ENCODE measurements around the gene RGS17.
A peak's percentile ranks its signal among the peaks of the same experiment; 100 is the strongest.
"Not testable (repeated sequence)": the region's sequence is repeated elsewhere in the genome, so short reads cannot be mapped to it uniquely, and the experiment has no call there.

The RGS17 gene

DNA sequence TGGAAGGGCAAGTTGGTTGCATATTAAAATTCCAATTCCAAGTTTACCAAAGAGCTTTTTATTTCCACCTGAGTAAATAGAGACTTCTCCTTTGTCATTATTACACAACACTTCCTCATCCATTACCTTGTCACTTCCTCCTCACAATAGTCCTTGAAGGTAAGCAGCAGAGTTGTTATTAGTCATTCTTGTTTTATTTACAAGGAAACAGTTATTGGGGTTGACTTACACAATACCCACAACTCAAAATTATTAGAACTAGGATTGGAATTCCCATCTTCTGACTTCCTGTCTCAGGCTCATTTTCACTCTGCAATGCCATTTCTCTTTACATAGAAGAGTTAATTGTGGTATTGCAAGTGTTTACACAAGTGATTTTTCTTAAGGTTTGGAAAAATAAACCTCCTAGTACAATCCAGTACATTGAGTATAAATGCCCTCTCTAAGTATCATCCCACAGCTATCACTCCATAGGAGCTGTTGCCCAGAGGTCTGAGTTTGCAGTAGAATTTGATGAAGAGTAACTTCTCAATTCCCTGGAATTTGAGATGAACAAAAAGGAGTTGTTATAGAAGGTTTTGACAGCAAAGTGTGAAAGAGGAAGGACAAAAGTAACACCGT lies 99.6 kb downstream of the RGS17 start:
- no peak for DNase-seq (ENCODE audit: low read depth)

DNA sequence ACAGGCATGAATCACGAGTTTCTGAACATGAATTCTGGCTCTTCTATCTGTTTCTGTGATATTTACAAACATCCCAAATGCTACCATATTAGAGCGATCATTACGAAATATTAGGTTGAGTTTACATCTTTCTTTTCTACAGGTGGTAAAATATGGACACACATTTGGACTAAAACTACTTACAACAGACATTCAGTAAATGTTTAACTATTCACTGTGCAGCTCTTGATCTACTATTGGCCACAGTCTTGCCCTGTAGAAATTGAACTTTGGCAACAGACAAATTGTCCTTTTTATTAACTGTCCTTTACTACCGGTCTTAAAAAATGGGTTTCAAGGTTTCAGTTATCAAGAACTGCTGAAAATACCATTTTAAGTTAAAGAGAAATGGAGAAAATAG lies 102.1 kb downstream of the RGS17 start:
- no peak for DNase-seq (ENCODE audit: low read depth)

DNA sequence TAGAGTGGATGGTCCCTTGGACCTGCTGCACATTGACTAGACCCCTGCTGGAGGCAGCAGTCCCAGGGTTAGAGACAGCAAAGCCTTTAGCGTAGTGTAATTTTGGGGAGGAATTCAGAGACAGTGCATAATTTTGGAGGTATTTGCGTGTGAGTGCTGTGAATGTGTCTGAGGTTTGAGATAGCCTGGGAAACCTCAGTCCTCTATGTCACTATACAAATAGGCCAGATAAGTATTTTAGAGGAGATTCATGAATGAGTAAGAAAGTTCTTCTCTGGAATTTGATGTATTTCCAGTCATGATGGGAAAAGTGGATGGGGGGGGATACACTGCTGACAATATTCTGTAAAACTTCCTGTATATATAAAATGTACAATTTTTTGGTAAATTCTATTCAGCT lies 102.8 kb downstream of the RGS17 start:
- no peak for DNase-seq (ENCODE audit: low read depth)

DNA sequence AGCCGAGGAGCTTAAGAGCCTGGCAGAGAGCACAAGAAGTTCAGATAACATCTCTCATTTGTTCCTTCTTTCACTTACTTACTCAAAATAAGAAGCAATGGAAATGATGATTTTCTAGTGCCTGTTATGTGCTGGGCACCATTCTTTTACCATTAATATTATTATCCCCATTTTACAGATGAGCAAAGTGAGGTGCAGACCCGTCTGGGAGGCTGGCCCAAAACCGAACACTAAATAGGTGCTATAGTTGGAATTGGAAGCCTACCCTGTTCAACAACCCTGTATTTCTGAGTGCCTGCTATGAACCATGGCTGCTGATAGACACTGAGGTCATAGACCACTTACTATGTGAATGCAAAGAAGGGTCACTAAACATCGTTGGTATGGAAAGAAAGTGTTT lies 103.6 kb downstream of the RGS17 start:
- DNase-seq (ENCODE audit: low read depth): no peak

DNA sequence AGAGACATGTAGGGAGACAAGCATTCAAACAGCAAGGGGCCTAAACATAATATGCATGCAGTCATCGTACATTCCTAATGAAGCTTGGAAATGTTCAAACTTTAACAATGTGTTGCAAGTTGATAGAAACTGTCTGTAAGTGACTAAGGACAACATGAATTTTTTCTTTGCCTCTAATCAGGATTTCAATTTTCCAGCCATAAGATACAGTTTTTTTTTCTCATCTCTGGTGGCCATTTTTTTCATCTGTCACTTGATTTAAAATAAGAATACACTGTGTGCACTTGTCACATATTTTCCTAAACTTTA lies 106.4 kb downstream of the RGS17 start:
- DNase-seq (ENCODE audit: low read depth): no peak

DNA sequence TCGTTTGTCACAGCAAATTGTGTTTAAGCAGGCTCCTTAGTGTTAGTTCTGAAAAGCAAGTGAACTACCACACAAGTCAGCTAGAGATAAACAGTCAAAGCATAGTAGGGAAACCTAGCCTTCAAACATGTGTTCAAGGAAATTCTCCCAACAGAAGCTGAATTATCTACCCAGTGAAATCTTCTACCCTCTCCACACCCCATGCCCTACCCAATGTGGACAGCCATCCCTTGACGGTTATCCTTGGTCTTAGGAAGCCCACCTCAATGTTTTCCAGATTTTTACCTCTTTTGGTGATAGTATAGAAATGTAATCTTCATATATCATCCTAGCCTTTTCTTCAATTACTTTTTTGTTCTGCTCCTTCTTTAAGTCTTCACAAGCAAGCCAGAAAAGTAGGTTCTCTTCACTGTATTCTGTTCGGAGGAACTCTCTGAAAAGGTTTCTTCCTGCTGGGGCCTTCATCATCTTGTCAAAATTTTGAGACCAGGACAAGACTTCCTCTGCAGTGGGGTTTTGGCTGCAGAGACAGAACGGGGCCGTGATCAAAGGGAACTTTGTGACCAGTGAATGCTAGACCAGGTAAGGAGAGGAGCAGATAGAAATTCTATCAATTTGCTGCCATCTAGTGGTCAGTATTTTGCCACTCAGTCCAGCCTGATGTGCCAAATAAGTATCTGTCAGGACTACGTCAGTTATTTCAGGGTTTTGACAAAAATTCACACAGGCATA lies 106.9 kb downstream of the RGS17 start:
- no peak for DNase-seq (ENCODE audit: low read depth)

DNA sequence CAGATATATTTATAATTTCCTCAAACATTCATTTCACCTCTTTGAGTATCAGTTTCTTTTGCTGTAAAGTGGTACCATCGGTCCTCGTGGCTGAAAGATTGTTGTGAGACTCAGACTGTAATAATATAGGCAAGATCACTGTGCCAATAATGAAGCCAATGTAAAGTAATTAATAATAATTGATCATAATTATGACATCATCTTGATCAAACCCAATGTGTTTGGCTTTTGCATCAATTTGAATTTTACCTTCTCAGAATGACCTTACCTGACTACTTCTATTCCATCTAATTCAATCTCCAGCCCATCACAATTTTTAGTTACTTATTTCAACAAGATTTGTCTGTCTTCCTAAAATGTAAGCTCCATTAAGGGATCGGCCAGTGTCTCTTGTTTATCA lies 112.7 kb downstream of the RGS17 start:
- DNase-seq (ENCODE audit: low read depth): no peak

DNA sequence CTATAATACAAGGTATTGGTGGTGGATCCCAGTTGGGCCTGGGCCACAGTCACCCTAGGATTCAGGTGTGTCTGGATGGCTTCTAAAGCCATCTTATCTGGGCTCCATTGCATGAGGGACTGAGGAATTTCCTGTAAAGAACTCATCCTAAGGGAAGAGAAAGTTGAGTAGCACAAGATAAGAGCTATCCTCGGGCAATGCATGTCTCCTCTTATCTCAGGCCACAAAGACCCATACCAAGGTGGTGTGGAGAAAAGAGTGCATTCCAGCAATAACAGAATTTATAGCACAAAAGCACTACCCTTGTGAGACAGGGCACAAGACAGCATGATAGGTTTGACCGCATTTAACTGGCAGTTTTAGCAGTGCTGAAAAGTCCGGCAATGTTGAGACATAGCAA lies 114.2 kb downstream of the RGS17 start:
- no peak for DNase-seq (ENCODE audit: low read depth)

DNA sequence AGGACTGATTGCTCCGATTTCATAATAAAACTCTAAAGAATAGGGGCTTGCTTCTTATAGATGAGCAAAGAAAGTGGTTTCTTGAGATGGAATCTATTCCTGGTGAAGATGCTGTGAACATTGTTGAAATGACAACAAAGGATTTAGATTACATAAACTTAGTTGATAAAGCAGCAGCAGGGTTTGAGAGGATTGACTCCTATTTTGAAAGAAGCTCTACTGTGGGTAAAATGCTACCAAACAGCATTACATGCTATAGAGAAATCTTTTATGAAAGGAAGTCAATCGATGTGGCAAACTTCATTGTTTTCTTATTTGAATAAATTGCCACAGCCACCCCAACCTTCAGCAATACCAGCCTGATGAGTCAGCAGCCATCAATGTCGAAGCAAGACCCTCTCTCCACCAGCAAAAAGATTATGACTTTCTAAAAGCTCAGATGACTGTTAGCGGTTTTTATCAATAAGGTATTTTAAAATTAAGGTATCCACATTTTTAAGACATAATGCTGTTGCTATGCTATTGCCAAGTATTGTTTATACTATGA lies 115.9 kb downstream of the RGS17 start:
- no peak for DNase-seq (ENCODE audit: low read depth)

DNA sequence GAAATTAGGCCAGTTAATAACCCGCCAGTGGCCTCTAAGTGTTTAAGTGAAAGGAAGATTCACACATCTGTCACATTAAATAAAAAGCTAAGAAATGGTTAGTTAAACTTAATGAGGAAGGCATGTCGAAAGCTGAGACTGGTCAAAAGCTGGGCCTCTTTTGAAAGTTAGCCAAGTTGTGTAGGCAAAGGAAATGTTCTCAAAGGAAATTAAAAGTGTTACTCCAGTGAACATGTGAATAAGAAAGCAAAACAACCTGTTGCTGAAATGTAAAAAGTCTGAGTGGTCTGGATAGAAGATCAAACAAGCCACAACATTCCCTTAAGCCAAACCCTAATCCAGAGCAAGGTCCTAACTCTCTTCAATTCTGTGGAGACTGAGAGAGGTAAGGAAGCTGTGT lies 117.6 kb downstream of the RGS17 start:
- DNase-seq (ENCODE audit: low read depth): no peak

DNA sequence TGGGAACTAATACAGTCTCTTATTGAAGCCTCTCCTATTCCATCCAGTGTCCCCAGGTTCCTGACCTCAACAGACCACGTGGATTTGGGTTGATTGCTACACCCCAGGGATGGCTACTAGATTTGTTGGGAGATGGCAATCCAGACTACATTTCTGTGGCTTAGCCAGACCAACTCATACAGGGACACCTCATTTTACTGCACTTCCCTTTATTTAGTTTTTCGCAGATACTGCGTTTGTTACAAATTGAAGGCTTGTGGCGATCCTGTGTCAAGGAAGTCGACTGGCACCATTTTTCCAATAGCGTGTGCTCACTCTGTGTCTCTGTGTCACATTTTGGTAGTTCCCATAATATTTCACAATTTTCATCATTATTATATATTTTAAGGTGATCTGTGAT lies 118.2 kb downstream of the RGS17 start:
- DNase-seq (ENCODE audit: low read depth): no peak

DNA sequence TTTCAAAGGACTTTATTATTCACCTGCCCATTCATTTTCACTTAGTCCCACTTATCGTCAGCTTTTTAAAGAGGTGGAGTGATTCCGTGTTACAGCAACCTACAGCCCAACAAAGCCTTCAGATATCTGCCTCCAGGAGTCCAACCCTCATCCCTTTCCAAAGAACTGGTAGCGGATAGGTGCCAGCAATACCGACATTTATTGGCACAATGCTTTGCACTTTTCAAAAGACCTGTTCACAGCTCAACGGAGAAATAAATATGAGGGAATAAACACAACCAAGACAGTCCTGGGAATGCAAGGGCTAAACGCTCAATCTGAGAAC lies 127.8 kb downstream of the RGS17 start:
- DNase-seq (ENCODE audit: low read depth): no peak

DNA sequence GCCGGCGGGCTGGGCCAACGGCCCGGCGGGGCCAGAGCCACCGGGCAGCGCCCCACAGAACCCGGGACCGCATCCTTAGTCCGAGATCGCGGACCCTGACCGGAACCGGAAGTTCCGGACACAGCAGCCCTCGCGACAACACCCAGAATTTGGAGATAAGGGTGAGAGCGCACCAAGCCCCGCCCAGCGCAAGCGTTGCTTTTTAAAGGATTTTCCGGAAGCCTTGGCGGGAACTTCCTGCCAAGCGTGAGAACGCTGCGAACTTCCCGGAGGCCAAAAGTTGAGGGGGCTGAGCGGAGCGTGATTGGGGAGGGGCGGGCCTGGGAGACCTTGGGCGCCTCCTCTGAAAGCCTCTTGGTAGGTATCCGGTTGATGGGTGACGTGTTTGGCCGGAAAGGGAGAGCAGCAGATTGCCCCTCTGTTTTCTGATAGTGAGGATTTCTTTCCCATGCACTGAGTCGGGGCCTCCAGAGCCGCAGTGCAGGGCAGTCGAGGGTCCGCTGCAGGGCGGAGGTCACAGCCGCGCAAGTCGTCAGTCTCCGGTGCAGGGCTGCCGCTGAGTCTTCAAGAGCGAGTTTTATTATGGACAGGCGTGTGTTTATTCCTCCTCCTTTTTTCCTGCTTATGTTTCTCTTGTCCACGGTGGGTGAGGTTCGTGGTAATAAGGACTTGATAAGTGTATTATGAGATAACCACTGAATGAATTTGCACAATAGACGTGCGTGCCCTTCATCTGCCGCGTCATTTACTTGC lies 128.3 kb downstream of the RGS17 start, which contains the start of gene MTRF1L:
TSS of gene MTRF1L (minus strand) at position 97 of the 753 bp plus-strand sequence. CDS start at position 73, 24 bp downstream.
- peak; percentile 78 for DNase-seq (ENCODE audit: low read depth)

DNA sequence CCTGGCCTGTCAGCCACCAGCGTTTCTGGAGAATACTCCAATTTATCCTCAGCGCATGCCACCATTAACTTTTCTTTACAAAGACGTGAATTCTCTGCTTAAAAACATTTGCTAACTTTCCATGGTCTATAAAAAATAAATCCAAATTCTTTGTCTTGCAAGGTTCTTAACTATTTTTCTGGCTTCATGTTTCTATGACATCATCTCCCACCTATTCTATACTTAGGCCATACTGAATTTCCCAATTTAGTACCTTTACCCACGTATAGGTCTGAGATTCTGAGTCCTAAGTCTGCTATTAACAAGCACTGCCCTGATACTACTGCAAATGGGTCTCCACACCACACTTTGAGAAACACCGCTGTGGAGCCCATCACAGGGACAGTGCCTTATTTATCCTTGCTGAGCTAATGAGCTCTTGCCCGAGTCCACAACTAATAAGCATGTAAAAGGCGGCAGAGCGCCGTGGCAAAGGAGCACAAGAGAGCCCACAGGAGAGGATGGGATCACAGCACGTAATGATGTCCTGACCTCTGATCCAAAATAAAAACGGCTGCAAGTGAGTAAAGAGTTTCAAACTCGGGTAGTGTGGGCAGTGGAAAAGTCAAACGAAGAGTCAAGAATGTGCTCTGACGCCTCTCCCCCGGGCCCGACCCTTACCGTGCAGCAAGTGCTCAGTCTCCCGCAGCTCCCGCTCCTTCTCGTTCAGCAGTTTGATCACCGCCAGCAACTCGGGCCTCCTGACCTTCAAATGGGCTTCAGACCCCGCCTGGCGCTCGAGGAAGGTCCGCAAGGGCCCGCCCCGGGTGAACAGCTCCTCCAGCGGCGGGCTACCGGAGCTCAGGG lies 129.1 kb downstream of the RGS17 start:
- no peak for DNase-seq (ENCODE audit: low read depth)

DNA sequence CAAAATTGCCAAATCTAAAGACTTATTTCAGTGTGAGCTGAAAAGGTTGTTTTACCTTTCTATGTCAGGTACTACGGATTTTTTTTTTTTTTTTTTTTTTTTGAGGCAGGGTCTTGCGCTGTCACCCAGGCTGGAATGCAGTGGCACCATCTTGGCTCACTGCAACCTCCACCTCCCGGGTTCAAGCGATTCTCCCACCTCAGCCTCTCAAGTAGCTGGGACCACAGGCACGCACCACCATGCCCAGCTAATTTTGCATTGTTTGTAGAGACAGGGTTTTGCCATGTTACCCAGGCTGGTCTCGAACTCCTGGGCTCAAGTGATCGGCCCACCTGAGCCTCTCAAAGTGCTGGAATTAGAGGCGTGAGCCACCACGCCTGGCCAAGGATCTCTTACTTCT lies 130.3 kb downstream of the RGS17 start:
- not testable (repeated sequence) for DNase-seq (ENCODE audit: low read depth)

DNA sequence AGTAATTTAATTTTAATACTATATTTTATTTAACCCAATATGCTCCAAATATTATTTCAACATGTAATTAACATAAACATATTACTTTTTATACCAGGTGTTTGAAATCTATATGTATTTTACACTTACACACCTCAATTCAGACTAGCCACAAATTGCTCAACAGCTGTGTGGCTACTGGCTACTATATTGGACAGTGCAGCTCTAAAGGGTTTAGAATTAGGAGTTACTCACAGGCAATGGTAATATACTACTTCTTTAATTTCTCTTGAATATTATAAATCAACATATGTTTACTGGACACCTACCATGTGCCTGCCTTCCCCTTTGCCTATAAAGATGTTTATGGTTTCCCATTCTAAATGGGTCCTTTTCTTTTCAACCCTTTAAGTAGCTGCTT lies 130.8 kb downstream of the RGS17 start:
- DNase-seq (ENCODE audit: low read depth): no peak

DNA sequence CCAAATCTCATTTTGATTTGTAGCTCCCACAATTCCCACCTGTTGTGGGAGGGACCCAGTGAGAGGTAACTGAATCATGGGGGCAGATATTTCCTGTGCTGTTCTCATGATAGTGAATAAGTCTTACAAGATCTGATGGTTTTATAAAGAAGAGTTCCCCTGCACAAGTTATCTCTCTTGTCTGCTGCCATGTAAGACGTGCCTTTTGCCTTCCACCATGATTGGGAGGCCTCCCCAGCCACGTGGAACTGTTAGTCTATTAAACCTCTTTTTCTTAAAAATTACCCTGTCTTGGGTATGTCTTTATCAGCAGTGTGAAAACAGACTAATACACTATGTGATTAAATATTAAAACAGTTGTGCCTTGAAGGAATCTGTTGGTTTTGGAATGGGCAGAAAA lies 131.5 kb downstream of the RGS17 start:
- DNase-seq (ENCODE audit: low read depth): not testable (repeated sequence)

DNA sequence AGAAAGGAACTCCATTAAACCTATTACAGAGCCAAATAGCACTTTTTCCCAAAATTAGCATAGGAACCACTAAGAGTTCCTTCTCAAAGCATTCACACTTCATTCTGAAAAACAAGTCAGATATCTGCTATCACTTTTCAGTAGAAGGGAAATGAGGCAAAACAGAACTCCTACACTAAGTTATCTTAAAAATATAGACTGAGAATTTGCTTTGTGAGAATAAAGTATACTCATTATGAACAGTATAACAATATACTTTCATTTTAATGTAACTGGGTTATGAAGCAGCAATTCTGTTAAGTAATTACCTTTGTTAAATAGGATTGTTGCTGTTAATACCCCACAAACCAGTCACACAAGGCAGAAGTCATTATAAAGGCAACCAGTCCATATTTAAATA lies 137.2 kb downstream of the RGS17 start:
- no peak for DNase-seq (ENCODE audit: low read depth)

DNA sequence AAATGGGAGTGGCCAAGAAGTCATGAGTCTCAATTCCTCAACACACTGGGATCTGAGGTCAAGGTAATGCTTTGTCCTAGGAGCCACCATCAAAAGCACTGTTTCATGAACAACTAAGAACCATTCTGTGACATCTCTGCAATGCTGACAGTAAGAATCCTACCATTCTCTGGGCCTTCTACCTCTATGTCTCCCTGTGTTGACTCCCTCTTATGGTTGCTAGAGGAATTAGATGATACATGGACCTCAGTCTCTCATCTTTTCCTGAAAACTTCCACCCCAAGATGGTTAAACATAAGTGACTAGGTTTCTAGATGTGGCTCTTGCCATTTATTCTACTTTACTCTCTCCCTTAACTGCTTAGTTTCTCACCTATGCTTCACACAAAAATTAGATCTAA lies 137.7 kb downstream of the RGS17 start:
- no peak for DNase-seq (ENCODE audit: low read depth)

DNA sequence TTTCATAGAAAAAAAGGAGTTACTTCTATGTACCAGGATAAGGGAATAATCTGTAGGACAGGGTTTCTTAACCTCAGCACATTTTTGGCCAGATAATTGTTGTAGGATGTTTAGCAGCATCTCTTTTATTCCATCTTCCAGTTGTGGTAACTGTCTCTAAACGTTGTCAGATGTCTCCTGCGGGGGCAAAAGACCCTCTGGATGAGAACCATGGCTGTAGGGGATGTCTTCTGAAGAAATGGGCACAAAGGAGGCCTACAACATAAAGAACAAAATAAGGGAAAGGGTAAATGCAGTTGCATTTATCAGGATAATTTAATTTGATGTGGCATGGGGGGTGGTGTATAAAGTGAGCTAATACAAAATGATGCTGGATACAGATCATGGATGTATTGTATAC lies 144.1 kb downstream of the RGS17 start:
- DNase-seq (ENCODE audit: low read depth): no peak

DNA sequence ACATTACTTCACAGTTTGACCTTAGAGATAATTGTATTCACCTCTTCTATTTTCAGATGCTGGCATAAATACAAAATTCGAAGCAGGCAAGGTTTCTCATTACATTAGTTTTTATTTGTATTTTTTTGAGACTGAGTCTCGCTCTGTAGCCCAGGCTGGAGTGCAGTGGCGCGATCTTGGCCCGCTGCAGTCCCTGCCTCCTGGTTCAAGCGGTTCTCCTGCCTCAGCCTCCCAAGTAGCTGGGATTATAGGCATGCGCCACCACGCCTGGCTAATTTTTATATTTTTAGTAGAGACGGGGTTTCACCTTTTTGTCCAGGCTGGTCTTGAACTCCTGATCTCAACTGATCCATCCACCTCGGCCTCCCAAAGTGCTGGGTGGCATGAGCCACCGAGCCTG lies 145.8 kb downstream of the RGS17 start:
- not testable (repeated sequence) for DNase-seq (ENCODE audit: low read depth)

DNA sequence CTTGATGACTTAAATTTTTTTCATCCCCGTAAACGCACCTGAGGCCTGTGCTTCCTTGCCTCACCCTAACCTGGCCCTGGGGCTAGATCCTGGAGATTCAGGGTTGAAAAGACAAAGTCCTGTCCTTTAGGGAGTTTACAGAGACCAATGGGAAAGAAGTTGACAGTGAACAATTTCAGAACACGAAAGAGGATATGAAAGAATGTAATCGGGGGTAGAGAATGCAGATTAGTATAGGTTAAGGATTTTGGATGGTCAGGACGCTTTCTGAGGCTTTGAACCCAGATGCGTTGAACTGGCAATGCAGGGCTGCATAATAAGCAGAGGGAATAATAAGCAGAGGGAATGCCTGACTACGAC lies 146.6 kb downstream of the RGS17 start:
- no peak for DNase-seq (ENCODE audit: low read depth)

All from activated T-helper 9 cell treated with anti-CD3 and anti-CD28 coated beads, Interleukin-2, amount 50 U/mL, for 16 hours (primary cell).